Heart left ventricle (tissue), 16 donors: Measurements from ENCODE around the gene GID4. TPM values are rescaled to one million over a fixed set of nuclear protein-coding genes. Genes with fewer than 3 reads are reported as not detected.

Source experiments
- ATAC-seq, 4 donors: fragments of 200-7000 bp; cut with Tn5 transposase; one replicate each; pipeline ENCODE4 v1.9.1; 2020 to 2022; ENCODE audit warnings: moderate library complexity in 4 of 4, mild to moderate bottlenecking in 3 of 4, moderate number of reproducible peaks in 1 of 4
- DNase-seq, 5 donors: peaks; one replicate each; pipeline ENCODE4 v3.0.0-alpha.2; 2020
- H3K27ac ChIP-seq, 12 donors: fragments of 200-600 bp; sonication (generic) in 4 of 12; one replicate each; pipeline versions ENCODE4 v1.5.0 to v1.8.0; 2016 to 2022; ENCODE audit warnings: mild to moderate bottlenecking in 2 of 12
- H3K27me3 ChIP-seq, 9 donors: fragments of 200-600 bp; sonication (generic) in 2 of 9; one replicate each; pipeline versions ENCODE4 v1.5.1 to v1.8.0; 2016 to 2022; ENCODE audit warnings: mild to moderate bottlenecking in 3 of 9
- H3K36me3 ChIP-seq, 9 donors: fragments of 200-600 bp; sonication (generic) in 2 of 9; one replicate each; pipeline versions ENCODE4 v1.5.0 to v1.8.0; 2018 to 2022; ENCODE audit warnings: mild to moderate bottlenecking in 2 of 9
- H3K4me1 ChIP-seq, 12 donors: fragments of 200-600 bp; sonication (generic) in 4 of 12; one replicate each; pipeline versions ENCODE4 v1.5.0 to v1.8.0; 2016 to 2022; ENCODE audit warnings: mild to moderate bottlenecking in 3 of 12
- H3K4me3 ChIP-seq, 12 donors: fragments of 200-600 bp; sonication (generic) in 4 of 12; one replicate each; pipeline versions ENCODE4 v1.5.0 to v1.8.0; 2017 to 2022; ENCODE audit warnings: mild to moderate bottlenecking in 9 of 12, moderate library complexity in 4 of 12
- H3K9me3 ChIP-seq, 12 donors: fragments of 200-600 bp; sonication (generic) in 4 of 12; one replicate each; pipeline versions ENCODE4 v1.5.0 to v1.8.0; 2016 to 2022; ENCODE audit warnings: mild to moderate bottlenecking in 1 of 12
- CTCF ChIP-seq, 12 donors: fragments of 200-600 bp; sonication (generic) in 4 of 12; IDR thresholded peaks; one replicate each; pipeline versions ENCODE4 v1.5.0 to v1.8.0; 2018 to 2022; ENCODE audit warnings: antibody characterized with exemption in 12 of 12, mild to moderate bottlenecking in 5 of 12
- POLR2A ChIP-seq, 2 donors: fragments of 450-650 bp; IDR thresholded peaks; one replicate each; pipeline ENCODE4 v1.6.1; 2017; ENCODE audit warnings: antibody characterized with exemption in 2 of 2, mild to moderate bottlenecking in 2 of 2, moderate library complexity in 2 of 2
- WGBS, 4 donors: extraction: QIAGEN DNeasy Blood & Tissue Kit in 2 of 4; methylation state at CpG; one replicate each; pipeline versions ENCODE4 v1.1.5 to v1.1.7; 2013 to 2018; 5-methylcytosine and 5-hydroxymethylcytosine counted together
- intact Hi-C, 10 donors: fragments of 100-400 bp; cut with DNase I; formaldehyde crosslinking; loops; one replicate each; pipeline versions ENCODE4 v1.11.1 to v1.14.2; 2022
- polyA plus RNA-seq, 2 donors: library from polyadenylated mRNA; stranded (reverse); fragments of 200-250 nt; gene quantifications; one replicate each; pipeline ENCODE4 v1.2.3, GENCODE V29; 2013
- total RNA-seq, 9 donors: library from RNA; depleted of rRNA in 2 of 9; stranded (reverse); fragments of >200 nt in 2 of 9; fragmentation: NEBNext Ultra II Directional in 3 of 9; extraction: Animal tissue kit (Norgen Biotek cat#: 25700) in 3 of 9; gene quantifications; one replicate each; pipeline versions ENCODE4 v1.1.0 to v1.2.4, GENCODE V29; 2016 to 2023
- donor health status: ischemic (EF 13 %, LVEDD 7.1; RV severe dilation, severe dysfunction).
- donor health status: healthy with polysubstance abuse.
- donor health status: DM: no; HTN: yes; CAD: no.
- donor health status: DM: no; HTN: no; CAD: no.
- donor health status: ischemic (EF 25% LVEDD 6.9; RV normal size, moderate dysfunction).
- donor health status: ischemic (EF 25% LVEDD 5.7; RV mildly dilated, moderate dysfunction).
- donor health status: healthy.
- donor health status: DM: yes; HTN: yes; CAD: no.
- donor health status: ischemic (EF 35%, LVEDD 5.7; RV mildly dilated, moderate dysfunction).
- donor health status: nonischemic (EF 11% LVEDD 7.7; RV severe dilation, severe dysfunction).
- donor health status: DM: yes; HTN: yes; CAD: no.
- donor health status: PGD.
- donor health status: ischemic (EF 29% LVEDD 5.4; RV normal size, mild dysfunction).
- donor health status: nonischemic (EF 23%, LVEDD 6.1; RV moderate dilation, normal function).

GID4 gene
- total and polyA plus RNA-seq, 11 donors: 8.0 to 27.7 (median 18.2) TPM

GRCh38 chr17:18111330-18111971 is 72.2 kb downstream of the GID4 start:
- Histone ChIP-seq H3K4me3 (no peak overlapping the region), H3K36me3 (peaks cover 0 to 12% (median 5%) of the 10 kb centered on the region in 9 donors), H3K9me3 (no peaks in the 10 kb centered on the region), H3K27me3 (no peaks in the 10 kb centered on the region), H3K4me1 (no peaks in the 10 kb centered on the region), H3K27ac (no peak overlapping the region)
- ATAC-seq (peak in 1 of 4 donors; percentile 23), DNase-seq (no peak)
- intact Hi-C loops: no loop called here
- TF ChIP-seq POLR2A (IDR thresholded peaks at IDR 0.05) (no peak), CTCF (IDR thresholded peaks at IDR 0.05) (no peak)
- WGBS, 4 donors: 77 to 83% (median 77%) methylated on average over 3 to 6 of the region's 6 CpGs

- Histone ChIP-seq H3K27me3 (no peaks in the 10 kb centered on the region), H3K4me1 (no peaks in the 10 kb centered on the region), H3K27ac (no peak overlapping the region), H3K9me3 (peaks cover 0 to 11% (median 0%) of the 10 kb centered on the region in 12 donors), H3K36me3 (no peaks in the 10 kb centered on the region), H3K4me3 (no peak overlapping the region)
- intact Hi-C loops: no loop called here
- ATAC-seq (no peak), DNase-seq (no peak)
- WGBS, 4 donors: 74 to 86% (median 76%) methylated on average over 7 of the region's 7 CpGs
- TF ChIP-seq CTCF (IDR thresholded peaks at IDR 0.05) (no peak), POLR2A (IDR thresholded peaks at IDR 0.05) (no peak)
Measured at GRCh38 chr17:18115517-18115916, 76.3 kb downstream of the GID4 start.

GRCh38 chr17:18116078-18116477 is 76.9 kb downstream of the GID4 start:
- WGBS, 4 donors: 71 to 91% (median 84%) methylated on average over 2 to 5 of the region's 5 CpGs
- TF ChIP-seq POLR2A (IDR thresholded peaks at IDR 0.05): no peak
- no peak for TF ChIP-seq CTCF (IDR thresholded peaks at IDR 0.05)
- Histone ChIP-seq H3K27ac (no peak overlapping the region), H3K9me3 (peaks cover 0 to 11% (median 0%) of the 10 kb centered on the region in 12 donors), H3K36me3 (no peaks in the 10 kb centered on the region), H3K27me3 (no peaks in the 10 kb centered on the region), H3K4me3 (no peak overlapping the region), H3K4me1 (no peaks in the 10 kb centered on the region)
- intact Hi-C loops: no loop called here
- DNase-seq (no peak), ATAC-seq (no peak)

GRCh38 chr17:18117533-18117932 is 78.3 kb downstream of the GID4 start:
- DNase-seq (no peak), ATAC-seq (no peak)
- no peaks in the 10 kb centered on the region for H3K36me3 ChIP-seq
- H3K9me3 ChIP-seq: peaks cover 0 to 11% (median 0%) of the 10 kb centered on the region in 12 donors
- no peak overlapping the region for H3K4me3 ChIP-seq
- intact Hi-C loops: no loop called here
- peaks cover 0 to 8% (median 0%) of the 10 kb centered on the region in 9 donors for H3K27me3 ChIP-seq
- no peaks in the 10 kb centered on the region for H3K4me1 ChIP-seq
- 88 to 100% (median 93%) methylated on average over 1 of the region's 1 CpG for WGBS, 4 donors
- no peak overlapping the region for H3K27ac ChIP-seq
- TF ChIP-seq POLR2A (IDR thresholded peaks at IDR 0.05) (no peak), CTCF (IDR thresholded peaks at IDR 0.05) (no peak)

Other genes with a start within 250 kb of the GID4 start
- gene SREBF1, start 202.4 kb upstream of the GID4 start, total RNA-seq: 10 to 100 TPM; 12.8 to 55.2 (median 17.8) TPM
- 10 to 100 TPM; 22.1 to 41.0 TPM for gene SREBF1, start 202.4 kb upstream of the GID4 start, polyA plus RNA-seq
- gene TOM1L2, start 67.0 kb upstream of the GID4 start, total RNA-seq: 100 to 1,000 TPM; 210 to 345 (median 247) TPM
- 100 to 1,000 TPM; 122 to 129 TPM for gene TOM1L2, start 67.0 kb upstream of the GID4 start, polyA plus RNA-seq
- gene DRC3, start 66.5 kb upstream of the GID4 start, total RNA-seq: 1 to 10 TPM in 4 of 9 donors, under 1 TPM in 5; 0.42 to 3.7 (median 1.00) TPM
- gene DRC3, start 66.5 kb upstream of the GID4 start, polyA plus RNA-seq: 1 to 10 TPM in 1 of 2 donors, under 1 TPM in 1; 0.57 to 1.2 TPM
- 10 to 100 TPM; 25.6 to 46.2 (median 37.6) TPM for gene ATPAF2, start 240 bp upstream of the GID4 start, total RNA-seq
- gene ATPAF2, start 240 bp upstream of the GID4 start, polyA plus RNA-seq: 10 to 100 TPM; 29.6 to 51.4 TPM
- 10 to 100 TPM; 17.5 to 28.8 (median 19.5) TPM for gene DRG2, start 48.5 kb downstream of the GID4 start, total RNA-seq
- gene DRG2, start 48.5 kb downstream of the GID4 start, polyA plus RNA-seq: 10 to 100 TPM; 28.0 to 29.0 TPM
- gene MYO15A, start 69.3 kb downstream of the GID4 start, total RNA-seq: under 1 TPM in 7 of 9 donors, not detected in 2; 0.12 to 0.53 (median 0.35) TPM
- gene MYO15A, start 69.3 kb downstream of the GID4 start, polyA plus RNA-seq: under 1 TPM; 0.21 to 0.30 TPM
- 100 to 1,000 TPM; 147 to 233 (median 198) TPM for gene ALKBH5, start 144.4 kb downstream of the GID4 start, total RNA-seq
- gene ALKBH5, start 144.4 kb downstream of the GID4 start, polyA plus RNA-seq: 100 to 1,000 TPM in 1 of 2 donors, 10 to 100 TPM in 1; 89.2 to 122 TPM
- gene LLGL1, start 186.2 kb downstream of the GID4 start, total RNA-seq: 10 to 100 TPM in 5 of 9 donors, 1 to 10 TPM in 4; 6.8 to 20.7 (median 10.8) TPM
- 1 to 10 TPM; 5.3 to 8.9 TPM for gene LLGL1, start 186.2 kb downstream of the GID4 start, polyA plus RNA-seq
- gene FLII, start 219.3 kb downstream of the GID4 start, total RNA-seq: 100 to 1,000 TPM; 218 to 535 (median 307) TPM
- gene FLII, start 219.3 kb downstream of the GID4 start, polyA plus RNA-seq: 100 to 1,000 TPM; 321 to 364 TPM
- 10 to 100 TPM; 23.2 to 46.9 (median 26.7) TPM for gene MIEF2, start 221.3 kb downstream of the GID4 start, total RNA-seq
- gene MIEF2, start 221.3 kb downstream of the GID4 start, polyA plus RNA-seq: 10 to 100 TPM; 18.8 to 27.4 TPM